K562 (cell line): Measurements from ENCODE around the gene SLC22A4. TPM values are rescaled to one million over a fixed set of nuclear protein-coding genes. Genes with fewer than 3 reads are reported as not detected.
A peak's percentile ranks its signal among the peaks of the same experiment; 100 is the strongest.

Source experiments
- ATF1 ChIP-seq, 2 experiments: fragments of 450-650 bp in 1 of 2; IDR thresholded peaks; 2 replicates each; pipeline ENCODE4 v1.6.1; 2016; ENCODE audit warnings: missing compliant biosample characterization in 1 of 2, missing genetic modification characterization in 1 of 2
- CBX3 ChIP-seq, 2 experiments: IDR thresholded peaks; 1 replicate in 1 of 2; 2 replicates in 1 of 2; pipeline ENCODE4 v1.6.1; 2012; ENCODE audit warnings: inconsistent platforms in 2 of 2, low read length in 2 of 2, borderline replicate concordance in 1 of 2, control low read depth in 1 of 2
- CHD1 ChIP-seq: fragments of 200-600 bp; sonication (generic); IDR thresholded peaks from one replicate; pipeline ENCODE4 v1.6.1; 2012; ENCODE audit warnings: mild to moderate bottlenecking, moderate library complexity, low read length, inconsistent platforms
- DPF2 ChIP-seq: fragments of 450-650 bp; IDR thresholded peaks from 2 replicates; pipeline ENCODE4 v1.6.1; 2016
- E2F3 ChIP-seq: fragments of 250-450 bp; sonication (Bioruptor Pico); IDR thresholded peaks from 2 replicates; pipeline ENCODE4 v1.4.0; 2020; ENCODE audit warnings: mild to moderate bottlenecking
- ERF ChIP-seq: fragments of 450-650 bp; formaldehyde crosslinking; IDR thresholded peaks from 2 replicates; pipeline ENCODE4 v1.4.0; 2020; ENCODE audit warnings: mild to moderate bottlenecking, mixed read lengths
- GMEB1 ChIP-seq: fragments of 250-450 bp; sonication (Bioruptor Pico); IDR thresholded peaks from 2 replicates; pipeline ENCODE4 v1.4.0; 2020; ENCODE audit warnings: mild to moderate bottlenecking
- GTF2A2 ChIP-seq: IDR thresholded peaks from 2 replicates; pipeline ENCODE4 v1.6.1; 2016; ENCODE audit warnings: mild to moderate bottlenecking, missing genetic modification characterization, missing compliant biosample characterization
- HDAC1 ChIP-seq, 2 experiments: fragments of 450-650 bp; IDR thresholded peaks; 2 replicates each; pipeline ENCODE4 v1.6.1; 2016 to 2017; ENCODE audit warnings: inconsistent platforms in 1 of 2, mild to moderate bottlenecking in 1 of 2, moderate library complexity in 1 of 2
- JUNB ChIP-seq: fragments of 450-650 bp; formaldehyde crosslinking; conservative IDR thresholded peaks from 2 replicates; pipeline ENCODE4 v1.4.0; 2020; ENCODE audit warnings: mild to moderate bottlenecking
- KDM4B ChIP-seq, 2 experiments: fragments of 450-650 bp in 1 of 2; sonication (generic) in 1 of 2; IDR thresholded peaks; 2 replicates each; pipeline ENCODE4 v1.6.1; 2016 to 2017; ENCODE audit warnings: borderline replicate concordance in 2 of 2, antibody characterized with exemption in 1 of 2, low read depth in 1 of 2, mild to moderate bottlenecking in 1 of 2
- MXI1 ChIP-seq: IDR thresholded peaks from 2 replicates; pipeline ENCODE4 v1.6.1; 2011; ENCODE audit warnings: low read depth, mild to moderate bottlenecking, improper control_type of control experiment, low read length
- NR2F6 ChIP-seq: fragments of 450-650 bp; formaldehyde crosslinking; IDR thresholded peaks from 2 replicates; pipeline ENCODE4 v1.4.0; 2020; ENCODE audit warnings: mild to moderate bottlenecking
- POLR2AphosphoS5 ChIP-seq: IDR thresholded peaks from 2 replicates; pipeline ENCODE4 v1.6.1; 2011; ENCODE audit warnings: mild to moderate bottlenecking, low read depth, low read length, moderate library complexity; ENCODE audit not compliant: control insufficient read depth, insufficient read depth
- PRMT5 ChIP-seq: sonication (generic); formaldehyde crosslinking; IDR thresholded peaks from 2 replicates; pipeline ENCODE4 v1.5.0; 2020; ENCODE audit warnings: missing genetic modification reagents
- SMAD4 ChIP-seq: fragments of 250-450 bp; sonication (Bioruptor Pico); conservative IDR thresholded peaks from 2 replicates; pipeline ENCODE4 v1.8.0; 2021; ENCODE audit warnings: inconsistent platforms, mild to moderate bottlenecking, moderate library complexity
- YBX1 ChIP-seq: fragments of 450-650 bp; IDR thresholded peaks from 2 replicates; pipeline ENCODE4 v1.7.1; 2016; ENCODE audit warnings: mild to moderate bottlenecking
- ZKSCAN3 ChIP-seq: fragments of 250-450 bp; sonication (Bioruptor Pico); IDR thresholded peaks from 2 replicates; pipeline ENCODE4 v1.4.0; 2020
- ZNF217 ChIP-seq: sonication (generic); formaldehyde crosslinking; IDR thresholded peaks from 2 replicates; pipeline ENCODE4 v1.8.0; 2022; ENCODE audit warnings: mild to moderate bottlenecking, missing genetic modification reagents
- ZNF354B ChIP-seq: fragments of 250-450 bp; sonication (Bioruptor Pico); IDR thresholded peaks from 2 replicates; pipeline ENCODE4 v1.4.0; 2020
- ZNF431 ChIP-seq: sonication (generic); formaldehyde crosslinking; IDR thresholded peaks from 2 replicates; pipeline ENCODE4 v1.8.0; 2022; ENCODE audit warnings: mild to moderate bottlenecking, missing genetic modification reagents
- ZNF561 ChIP-seq: fragments of 450-650 bp; formaldehyde crosslinking; conservative IDR thresholded peaks from 2 replicates; pipeline ENCODE4 v1.4.0; 2020; ENCODE audit warnings: mild to moderate bottlenecking, moderate library complexity
- ZNF57 ChIP-seq: fragments of 450-650 bp; formaldehyde crosslinking; IDR thresholded peaks from 2 replicates; pipeline ENCODE4 v1.4.0; 2020; ENCODE audit warnings: mild to moderate bottlenecking, moderate library complexity
- ZNF76 ChIP-seq: fragments of 250-450 bp; sonication (Bioruptor Pico); IDR thresholded peaks from 2 replicates; pipeline ENCODE4 v1.4.0; 2020; ENCODE audit warnings: mild to moderate bottlenecking, moderate library complexity, borderline replicate concordance
- polyA plus RNA-seq, 8 experiments: library from polyadenylated mRNA; depleted of rRNA in 4 of 8; stranded (reverse) in 5 of 8; unstranded in 3 of 8; fragments of >200 nt; fragmentation: Nextera tagmentation in 2 of 8; fragmentation: Illumina TruSeq in 1 of 8; extraction: Ambion mirVana in 2 of 8; extraction: Trizol in 1 of 8; gene quantifications; 2 replicates each; pipeline versions ENCODE4 v1.2.1 to v1.2.3, GENCODE V29; 2011 to 2014; ENCODE audit warnings: inconsistent platforms in 1 of 8, missing spikeins in 1 of 8
- total RNA-seq, 7 experiments: library from RNA; depleted of rRNA in 6 of 7; stranded (reverse); fragments of >200 nt in 6 of 7; fragmentation: Illumina TruSeq in 2 of 7; extraction: Trizol in 2 of 7; gene quantifications; 2 replicates each; pipeline versions ENCODE4 v1.2.1 to v1.2.3, GENCODE V29; 2011 to 2021; ENCODE audit warnings: low replicate concordance in 1 of 7
- TF ChIP-seq, protein P1 (sequence below), 2 experiments: fragments of 150-350 bp in 1 of 2; IDR thresholded peaks; 2 replicates each; pipeline ENCODE4 v1.6.1; 2012 to 2016; ENCODE audit warnings: low read depth in 2 of 2, low read length in 2 of 2, mild to moderate bottlenecking in 1 of 2, moderate library complexity in 1 of 2
- TF ChIP-seq, protein P2 (sequence below): fragments of 450-650 bp; formaldehyde crosslinking; conservative IDR thresholded peaks from 2 replicates; pipeline ENCODE4 v1.4.0; 2022; ENCODE audit warnings: mild to moderate bottlenecking, missing genetic modification characterization

The SLC22A4 gene
- total and polyA plus RNA-seq, 9 of the 15 experiments (the other 6 are each of a cell fraction or from before 2014, with no cell fraction given) = 2.7 to 9.5 (median 6.2) TPM

- TF ChIP-seq HDAC1 (IDR thresholded peaks at IDR 0.05) (peak; percentile 62 to 84; a peak in 3 of 4 replicates), ZNF561 (CRISPR knock-in tag) (no peak), JUNB (CRISPR knock-in tag) (no peak), DPF2 (peak; percentile 79), ERF (CRISPR knock-in tag) (no peak), ZKSCAN3 (CRISPR knock-in tag) (no peak), KDM4B (IDR thresholded peaks at IDR 0.05; ENCODE audit: borderline replicate concordance in 2 of 2, low read depth in 1 of 2) (no peak), ZNF354B (CRISPR knock-in tag) (no peak), ZNF57 (CRISPR knock-in tag) (no peak), ZNF431 (CRISPR knock-in tag) (no peak), POLR2AphosphoS5 (peak; percentile 86), CBX3 (IDR thresholded peaks at IDR 0.05; ENCODE audit: borderline replicate concordance in 1 of 2, low read length in 2 of 2) (no peak), MXI1 (no peak), NR2F6 (CRISPR knock-in tag) (no peak), CHD1 (no peak), E2F3 (CRISPR knock-in tag) (no peak), GTF2A2 (tag) (no peak), SMAD4 (CRISPR knock-in tag) (peak; percentile 70; the same call in 1 of the 2 replicates), GMEB1 (CRISPR knock-in tag) (no peak), ZNF217 (CRISPR knock-in tag) (no peak), PRMT5 (CRISPR knock-in tag) (no peak), ZNF76 (CRISPR knock-in tag) (no peak), ATF1 (CRISPR knock-in tag; IDR thresholded peaks at IDR 0.05) (no peak), ATF1 (tag; IDR thresholded peaks at IDR 0.05) (no peak), YBX1 (no peak)
- TF ChIP-seq, protein P1, sequence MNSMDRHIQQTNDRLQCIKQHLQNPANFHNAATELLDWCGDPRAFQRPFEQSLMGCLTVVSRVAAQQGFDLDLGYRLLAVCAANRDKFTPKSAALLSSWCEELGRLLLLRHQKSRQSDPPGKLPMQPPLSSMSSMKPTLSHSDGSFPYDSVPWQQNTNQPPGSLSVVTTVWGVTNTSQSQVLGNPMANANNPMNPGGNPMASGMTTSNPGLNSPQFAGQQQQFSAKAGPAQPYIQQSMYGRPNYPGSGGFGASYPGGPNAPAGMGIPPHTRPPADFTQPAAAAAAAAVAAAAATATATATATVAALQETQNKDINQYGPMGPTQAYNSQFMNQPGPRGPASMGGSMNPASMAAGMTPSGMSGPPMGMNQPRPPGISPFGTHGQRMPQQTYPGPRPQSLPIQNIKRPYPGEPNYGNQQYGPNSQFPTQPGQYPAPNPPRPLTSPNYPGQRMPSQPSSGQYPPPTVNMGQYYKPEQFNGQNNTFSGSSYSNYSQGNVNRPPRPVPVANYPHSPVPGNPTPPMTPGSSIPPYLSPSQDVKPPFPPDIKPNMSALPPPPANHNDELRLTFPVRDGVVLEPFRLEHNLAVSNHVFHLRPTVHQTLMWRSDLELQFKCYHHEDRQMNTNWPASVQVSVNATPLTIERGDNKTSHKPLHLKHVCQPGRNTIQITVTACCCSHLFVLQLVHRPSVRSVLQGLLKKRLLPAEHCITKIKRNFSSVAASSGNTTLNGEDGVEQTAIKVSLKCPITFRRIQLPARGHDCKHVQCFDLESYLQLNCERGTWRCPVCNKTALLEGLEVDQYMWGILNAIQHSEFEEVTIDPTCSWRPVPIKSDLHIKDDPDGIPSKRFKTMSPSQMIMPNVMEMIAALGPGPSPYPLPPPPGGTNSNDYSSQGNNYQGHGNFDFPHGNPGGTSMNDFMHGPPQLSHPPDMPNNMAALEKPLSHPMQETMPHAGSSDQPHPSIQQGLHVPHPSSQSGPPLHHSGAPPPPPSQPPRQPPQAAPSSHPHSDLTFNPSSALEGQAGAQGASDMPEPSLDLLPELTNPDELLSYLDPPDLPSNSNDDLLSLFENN (IDR thresholded peaks at IDR 0.05; ENCODE audit: low read depth in 2 of 2, low read length in 2 of 2) = peak in 1 of 2 experiments; percentile 59; a peak in 1 of 4 replicates
- TF ChIP-seq, protein P2, sequence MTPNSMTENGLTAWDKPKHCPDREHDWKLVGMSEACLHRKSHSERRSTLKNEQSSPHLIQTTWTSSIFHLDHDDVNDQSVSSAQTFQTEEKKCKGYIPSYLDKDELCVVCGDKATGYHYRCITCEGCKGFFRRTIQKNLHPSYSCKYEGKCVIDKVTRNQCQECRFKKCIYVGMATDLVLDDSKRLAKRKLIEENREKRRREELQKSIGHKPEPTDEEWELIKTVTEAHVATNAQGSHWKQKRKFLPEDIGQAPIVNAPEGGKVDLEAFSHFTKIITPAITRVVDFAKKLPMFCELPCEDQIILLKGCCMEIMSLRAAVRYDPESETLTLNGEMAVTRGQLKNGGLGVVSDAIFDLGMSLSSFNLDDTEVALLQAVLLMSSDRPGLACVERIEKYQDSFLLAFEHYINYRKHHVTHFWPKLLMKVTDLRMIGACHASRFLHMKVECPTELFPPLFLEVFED (CRISPR knock-in tag) = no peak
These were observed 29.0 kb downstream of the SLC22A4 start (continued) for GRCh38 chr5:132323202-132323601.
